Left colon (tissue), 2 donors: ENCODE measurements around the gene BMAL2. TPM values are rescaled to one million over a fixed set of nuclear protein-coding genes. Genes with fewer than 3 reads are reported as not detected.

Experiments
- ATAC-seq: fragments of 200-7000 bp; cut with Tn5 transposase; one replicate; pipeline ENCODE4 v1.9.1; 2020; ENCODE audit warnings: mild to moderate bottlenecking, moderate library complexity
- DNase-seq, 2 donors: peaks; one replicate each; pipeline ENCODE4 v3.0.0-alpha.2; 2020
- intact Hi-C, 2 donors: fragments of 100-400 bp; cut with DNase I in 1 of 2; cut with micrococcal nuclease in 1 of 2; formaldehyde crosslinking; loops; one replicate each; pipeline versions ENCODE4 v1.11.2 to v1.14.0; 2022; cut with DNase I, micrococcal nuclease
- total RNA-seq, 2 donors: library from RNA; stranded (reverse); fragmentation: NEBNext Ultra II Directional; extraction: Animal tissue kit (Norgen Biotek cat#: 25700); gene quantifications; one replicate each; pipeline ENCODE4 v1.2.1, GENCODE V29; 2021
- donor health status: DM: no; HTN: no; CAD: no.
- donor health status: DM: yes; HTN: yes; CAD: no.

Gene BMAL2
- total RNA-seq, 2 donors from 2014 or later: 3.6 to 4.3 TPM

- intact Hi-C loops: loop anchor here in 1 of 2 donors (10.0 kb wide), 2 partner anchors 165 to 295 kb away; partner anchors contain the start of gene TM7SF3
- ATAC-seq (no peak), DNase-seq (no peak)
These were observed 22.7 kb upstream of the BMAL2 start for GRCh38 chr12:27309995-27310315.

- no peak for DNase-seq
- no peak for ATAC-seq
- intact Hi-C loops: no loop called here
These were observed 15.7 kb upstream of the BMAL2 start for GRCh38 chr12:27316947-27317346.

DNA sequence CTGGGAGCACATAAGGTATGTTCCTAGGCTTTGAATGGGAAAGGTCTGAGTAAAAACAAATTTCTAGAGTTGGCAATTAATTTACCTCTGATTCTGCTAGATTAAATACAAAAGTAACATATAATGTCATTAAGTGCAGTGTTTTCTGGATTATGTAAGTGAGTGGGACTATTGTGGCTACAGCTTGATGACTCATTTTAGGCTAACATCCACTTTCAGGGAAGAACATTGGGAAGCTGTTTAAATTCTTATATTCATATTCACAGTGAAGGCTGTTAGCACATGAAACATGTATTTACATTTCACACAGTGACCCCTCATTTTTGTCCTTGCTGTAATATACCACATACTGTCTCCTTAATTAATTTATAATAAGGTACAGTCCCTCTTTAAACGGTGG lies 13.2 kb upstream of the BMAL2 start:
- DNase-seq: no peak
- no peak for ATAC-seq
- intact Hi-C loops: no loop called here

DNA sequence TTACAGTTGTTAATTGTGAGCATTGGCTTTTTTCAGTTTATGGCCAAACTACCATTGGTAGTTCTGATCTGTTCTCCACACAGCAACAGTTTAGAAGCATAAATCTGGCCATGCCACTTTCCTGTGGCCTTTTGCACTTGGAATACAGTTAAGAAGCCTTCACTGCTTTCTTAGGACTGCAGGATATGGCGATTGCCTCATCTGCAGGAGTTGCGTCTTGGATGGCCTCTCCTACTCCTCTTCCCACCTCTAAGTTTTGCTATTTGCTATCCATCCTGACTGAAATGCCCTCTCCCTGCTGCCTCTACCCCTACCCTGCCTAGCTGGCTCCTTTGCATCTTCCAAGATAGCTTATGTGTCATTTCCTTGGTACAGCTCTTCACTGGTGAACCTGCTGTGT lies 12.8 kb upstream of the BMAL2 start:
- DNase-seq (no peak), ATAC-seq (no peak)
- intact Hi-C loops: no loop called here

- intact Hi-C loops: no loop called here
- ATAC-seq (no peak), DNase-seq (no peak)
These were observed 8.1 kb upstream of the BMAL2 start for GRCh38 chr12:27324530-27324929.

- ATAC-seq (no peak), DNase-seq (no peak)
- intact Hi-C loops: no loop called here
These were observed 1.8 kb upstream of the BMAL2 start for GRCh38 chr12:27330846-27331245.

GRCh38 chr12:27331291-27331926 lies 1.2 kb upstream of the BMAL2 start:
- no peak for ATAC-seq
- intact Hi-C loops: no loop called here
- DNase-seq: no peak

GRCh38 chr12:27331927-27332324 lies 710 bp upstream of the BMAL2 start:
- intact Hi-C loops: no loop called here
- ATAC-seq: no peak
- no peak for DNase-seq

GRCh38 chr12:27332407-27332713 lies 276 bp upstream of the BMAL2 start:
- no peak for ATAC-seq
- intact Hi-C loops: no loop called here

GRCh38 chr12:27333403-27334009 lies 870 bp downstream of the BMAL2 start:
- intact Hi-C loops: no loop called here
- DNase-seq: peak; percentile 30 to 58
- ATAC-seq: peak; percentile 74

More at GRCh38 chr12:27332407-27332713, 276 bp upstream of the BMAL2 start:
- DNase-seq: no peak

- DNase-seq (no peak), ATAC-seq (no peak)
- intact Hi-C loops: no loop called here
These were observed 1.5 kb downstream of the BMAL2 start for GRCh38 chr12:27334042-27334720.

GRCh38 chr12:27334721-27335082 lies 2.1 kb downstream of the BMAL2 start:
- ATAC-seq (no peak), DNase-seq (no peak)
- intact Hi-C loops: no loop called here

DNA sequence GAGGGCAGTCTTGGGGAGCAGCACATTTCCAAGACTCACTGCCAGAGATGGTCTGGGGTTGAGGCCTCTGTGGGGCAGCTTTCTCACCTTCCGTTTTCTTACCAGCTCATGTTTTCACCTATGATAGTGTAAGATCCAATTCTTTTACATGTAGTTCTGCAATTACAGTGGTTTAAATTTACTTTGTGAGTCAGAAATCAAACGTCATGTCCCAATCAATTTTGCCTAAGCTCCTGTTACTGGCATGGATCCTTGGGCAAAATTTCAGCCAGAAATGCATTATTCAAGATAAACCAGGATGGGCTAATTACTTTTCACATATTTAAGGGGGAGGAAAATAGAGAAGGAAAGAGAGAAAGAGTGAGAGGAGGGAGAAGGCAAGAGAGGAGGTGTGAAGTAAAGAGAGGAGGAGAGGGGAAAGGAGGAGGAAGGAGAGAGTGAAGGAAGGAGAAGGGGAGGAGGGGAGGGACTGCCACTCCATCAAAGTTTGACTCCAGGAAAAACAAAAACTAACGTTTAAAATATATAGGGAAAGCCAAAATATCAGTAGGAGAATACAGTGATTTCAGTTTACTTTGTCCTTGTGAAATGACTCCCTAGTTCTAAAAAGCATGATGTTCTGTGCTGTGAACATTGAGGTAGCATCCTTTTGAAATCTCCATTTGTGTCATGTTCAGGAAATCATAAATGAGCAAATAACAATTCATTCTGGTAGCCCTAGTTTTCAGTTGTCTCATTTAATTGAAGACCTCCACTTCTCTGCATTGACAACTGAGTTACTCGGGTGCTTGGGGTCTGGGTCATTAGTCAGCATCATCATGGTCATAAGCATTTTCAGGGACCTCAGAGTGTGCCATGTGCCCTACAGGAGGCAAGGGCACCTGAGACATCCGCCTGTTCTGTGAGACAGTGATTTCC lies 3.0 kb downstream of the BMAL2 start:
- DNase-seq (no peak), ATAC-seq (no peak)
- intact Hi-C loops: no loop called here

DNA sequence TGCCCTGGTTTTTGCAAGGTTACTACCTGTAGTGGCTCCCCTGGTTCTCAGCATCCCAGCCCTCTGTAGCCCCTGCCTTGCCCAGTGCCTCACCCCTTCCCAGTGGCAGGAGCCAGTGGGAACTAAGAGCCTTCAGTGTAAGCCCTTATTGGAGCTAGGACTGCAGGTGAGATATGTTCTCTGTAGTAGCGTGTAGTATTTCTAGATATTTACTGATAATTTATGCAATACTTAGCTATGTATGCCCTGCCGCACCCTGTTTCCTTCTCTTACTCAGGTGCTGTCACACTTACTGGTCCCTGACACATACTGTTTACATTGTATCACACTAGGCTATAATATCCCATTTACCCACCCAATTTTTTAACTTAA lies 3.6 kb downstream of the BMAL2 start:
- intact Hi-C loops: no loop called here
- DNase-seq (no peak), ATAC-seq (no peak)

- intact Hi-C loops: no loop called here
- DNase-seq (no peak), ATAC-seq (no peak)
These were observed 4.7 kb downstream of the BMAL2 start for GRCh38 chr12:27337376-27337775.

DNA sequence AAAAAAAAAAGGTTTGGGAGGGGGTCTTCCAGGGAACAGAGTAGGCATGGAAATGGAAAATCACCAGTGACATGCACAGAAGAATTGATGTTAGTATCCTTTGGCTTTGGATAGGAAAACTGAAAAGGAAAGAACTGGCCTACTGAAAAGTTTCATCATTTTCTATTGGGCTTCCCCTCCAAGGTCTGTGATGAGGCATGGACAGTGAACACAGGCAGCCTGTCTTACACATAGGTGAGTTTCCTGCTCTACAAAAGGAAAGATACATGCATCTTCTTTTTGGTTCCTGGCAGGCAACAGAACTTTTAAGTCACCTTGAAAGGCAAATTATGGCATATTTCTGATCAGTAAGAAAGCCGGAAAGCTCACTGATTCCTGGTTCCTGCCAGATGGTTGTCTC lies 5.8 kb downstream of the BMAL2 start:
- intact Hi-C loops: no loop called here
- no peak for DNase-seq

GRCh38 chr12:27340971-27341370 lies 8.3 kb downstream of the BMAL2 start:
- intact Hi-C loops: no loop called here
- ATAC-seq (no peak), DNase-seq (no peak)

More for the DNA sequence above, 5.8 kb downstream of the BMAL2 start:
- ATAC-seq: no peak

- ATAC-seq: no peak
- DNase-seq: no peak
- intact Hi-C loops: no loop called here
These were observed 9.9 kb downstream of the BMAL2 start for GRCh38 chr12:27342536-27342935.

GRCh38 chr12:27343255-27344000 lies 10.8 kb downstream of the BMAL2 start:
- no peak for ATAC-seq
- intact Hi-C loops: no loop called here
- no peak for DNase-seq
